Nephron progenitor cell (in vitro differentiated cells): ENCODE data around the gene KDM6A.

ENCODE experiments used
- DNase-seq: peaks from one replicate; pipeline ENCODE4 v3.0.0; 2021
- H3K27ac Mint-ChIP-seq: 2 replicates; pipeline ENCODE4 v1.8.0; 2021; ENCODE audit warnings: mild to moderate bottlenecking, moderate library complexity, mixed read lengths
- H3K27me3 Mint-ChIP-seq: 2 replicates; pipeline ENCODE4 v1.8.0; 2021; ENCODE audit warnings: mild to moderate bottlenecking, low read depth, mixed read lengths; ENCODE audit not compliant: poor library complexity
- H3K36me3 Mint-ChIP-seq: 2 replicates; pipeline ENCODE4 v1.8.0; 2021; ENCODE audit warnings: low read depth, mixed read lengths
- H3K4me1 Mint-ChIP-seq: 2 replicates; pipeline ENCODE4 v1.8.0; 2021; ENCODE audit warnings: mixed read lengths
- H3K4me3 Mint-ChIP-seq: 2 replicates; pipeline ENCODE4 v1.8.0; 2021; ENCODE audit warnings: mild to moderate bottlenecking, moderate library complexity, mixed read lengths
- H3K9me3 Mint-ChIP-seq: 2 replicates; pipeline ENCODE4 v1.8.0; 2021; ENCODE audit warnings: mild to moderate bottlenecking, moderate library complexity, mixed read lengths
- TF ChIP-seq, protein P1 (sequence below): fragments of 200-600 bp; sonication (generic); IDR thresholded peaks from 2 replicates; pipeline ENCODE4 v1.5.0; 2021; ENCODE audit warnings: antibody characterized with exemption

Gene KDM6A

GRCh38 chrX:44952329-44953027, 79.5 kb downstream of the KDM6A start:
- H3K4me3 Mint-ChIP-seq = peak overlapping the region; percentile 24
- no peak for DNase-seq
- H3K4me1 Mint-ChIP-seq = peaks cover 55% of the 10 kb centered on the region
- TF ChIP-seq, protein P1, sequence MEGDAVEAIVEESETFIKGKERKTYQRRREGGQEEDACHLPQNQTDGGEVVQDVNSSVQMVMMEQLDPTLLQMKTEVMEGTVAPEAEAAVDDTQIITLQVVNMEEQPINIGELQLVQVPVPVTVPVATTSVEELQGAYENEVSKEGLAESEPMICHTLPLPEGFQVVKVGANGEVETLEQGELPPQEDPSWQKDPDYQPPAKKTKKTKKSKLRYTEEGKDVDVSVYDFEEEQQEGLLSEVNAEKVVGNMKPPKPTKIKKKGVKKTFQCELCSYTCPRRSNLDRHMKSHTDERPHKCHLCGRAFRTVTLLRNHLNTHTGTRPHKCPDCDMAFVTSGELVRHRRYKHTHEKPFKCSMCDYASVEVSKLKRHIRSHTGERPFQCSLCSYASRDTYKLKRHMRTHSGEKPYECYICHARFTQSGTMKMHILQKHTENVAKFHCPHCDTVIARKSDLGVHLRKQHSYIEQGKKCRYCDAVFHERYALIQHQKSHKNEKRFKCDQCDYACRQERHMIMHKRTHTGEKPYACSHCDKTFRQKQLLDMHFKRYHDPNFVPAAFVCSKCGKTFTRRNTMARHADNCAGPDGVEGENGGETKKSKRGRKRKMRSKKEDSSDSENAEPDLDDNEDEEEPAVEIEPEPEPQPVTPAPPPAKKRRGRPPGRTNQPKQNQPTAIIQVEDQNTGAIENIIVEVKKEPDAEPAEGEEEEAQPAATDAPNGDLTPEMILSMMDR = no peak
- peaks cover 56% of the 10 kb centered on the region for H3K9me3 Mint-ChIP-seq
- no peak overlapping the region for H3K27ac Mint-ChIP-seq
- H3K36me3 Mint-ChIP-seq = peaks cover 10% of the 10 kb centered on the region
- peaks cover 3% of the 10 kb centered on the region for H3K27me3 Mint-ChIP-seq

DNA sequence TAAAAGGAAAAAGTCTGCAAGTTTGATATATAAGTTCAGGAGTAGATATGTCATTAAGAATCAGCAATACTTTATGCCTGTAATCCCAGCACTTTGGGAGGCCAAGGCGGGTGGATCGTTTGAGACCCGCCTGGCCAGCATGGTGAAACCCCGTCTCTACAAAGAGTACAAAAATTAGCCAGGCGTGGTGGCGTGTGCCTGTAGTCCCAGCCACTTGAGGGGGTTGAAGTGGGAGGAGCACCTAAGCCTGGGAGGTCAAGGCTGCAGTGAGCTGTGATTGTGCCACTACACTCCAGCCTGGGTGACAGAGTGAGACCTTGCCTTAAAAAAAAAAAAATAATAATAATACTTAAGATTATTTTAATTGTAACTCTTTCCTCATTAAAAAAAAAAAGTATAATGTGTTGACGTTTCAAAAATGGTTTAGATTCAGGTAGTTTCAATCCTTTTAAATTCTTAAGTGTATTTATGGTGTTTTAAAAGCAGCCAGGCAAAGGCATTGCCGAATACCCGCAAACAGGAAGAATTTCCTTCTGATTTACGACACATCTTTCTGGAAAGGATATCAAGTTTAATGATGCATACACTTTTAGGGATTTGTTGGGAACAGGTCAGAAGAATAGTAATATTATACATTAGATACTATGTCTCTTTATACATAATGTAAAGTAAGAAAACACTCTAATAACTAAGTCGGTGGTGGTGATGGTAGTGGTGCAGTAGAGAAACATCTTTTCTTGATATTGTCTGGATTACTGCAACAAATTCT, 80.9 kb downstream of the KDM6A start:
- H3K36me3 Mint-ChIP-seq = peaks cover 5% of the 10 kb centered on the region
- peaks cover 47% of the 10 kb centered on the region for H3K9me3 Mint-ChIP-seq
- H3K4me3 Mint-ChIP-seq = peak overlapping the region; percentile 36
- TF ChIP-seq, protein P1 = no peak
- peak; percentile 33 for DNase-seq
- H3K27ac Mint-ChIP-seq = peak overlapping the region; percentile 81
- H3K4me1 Mint-ChIP-seq = peaks cover 47% of the 10 kb centered on the region
- peaks cover 3% of the 10 kb centered on the region for H3K27me3 Mint-ChIP-seq

DNA sequence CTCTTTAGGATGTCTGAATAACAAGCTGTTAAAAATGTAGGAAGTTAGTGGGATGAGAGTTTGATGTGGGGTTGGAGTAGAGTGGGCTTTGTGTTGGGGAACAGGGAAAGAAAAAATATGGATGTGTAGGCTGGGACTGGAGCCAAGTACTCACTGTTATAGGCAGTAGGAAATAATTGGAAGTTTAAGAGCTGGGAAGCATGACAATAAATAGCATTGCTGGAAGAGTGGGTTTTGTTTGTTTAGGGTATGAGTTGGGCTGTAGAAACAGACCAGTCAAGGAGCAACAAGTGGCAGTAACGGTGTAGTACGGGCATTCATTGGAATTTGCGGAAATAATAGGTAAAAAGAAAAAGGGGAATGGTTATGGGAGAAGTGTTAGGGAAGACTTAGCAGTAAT, 81.6 kb downstream of the KDM6A start:
- no peak for DNase-seq
- peak overlapping the region; percentile 70 for H3K27ac Mint-ChIP-seq

GRCh38 chrX:44957848-44958247, 84.9 kb downstream of the KDM6A start:
- DNase-seq = no peak
- peaks cover 31% of the 10 kb centered on the region for H3K4me1 Mint-ChIP-seq
- TF ChIP-seq, protein P1 = no peak
- H3K36me3 Mint-ChIP-seq = peaks cover 18% of the 10 kb centered on the region
- H3K9me3 Mint-ChIP-seq = peaks cover 35% of the 10 kb centered on the region
- H3K27ac Mint-ChIP-seq = no peak overlapping the region
- no peak overlapping the region for H3K4me3 Mint-ChIP-seq
- peaks cover 3% of the 10 kb centered on the region for H3K27me3 Mint-ChIP-seq

More for the DNA sequence above, 81.6 kb downstream of the KDM6A start:
- TF ChIP-seq, protein P1 = no peak
- Mint-ChIP-seq H3K4me1 (peaks cover 47% of the 10 kb centered on the region), H3K27me3 (peaks cover 3% of the 10 kb centered on the region), H3K36me3 (peaks cover 5% of the 10 kb centered on the region), H3K4me3 (peak overlapping the region; percentile 36), H3K9me3 (peaks cover 47% of the 10 kb centered on the region)

DNA sequence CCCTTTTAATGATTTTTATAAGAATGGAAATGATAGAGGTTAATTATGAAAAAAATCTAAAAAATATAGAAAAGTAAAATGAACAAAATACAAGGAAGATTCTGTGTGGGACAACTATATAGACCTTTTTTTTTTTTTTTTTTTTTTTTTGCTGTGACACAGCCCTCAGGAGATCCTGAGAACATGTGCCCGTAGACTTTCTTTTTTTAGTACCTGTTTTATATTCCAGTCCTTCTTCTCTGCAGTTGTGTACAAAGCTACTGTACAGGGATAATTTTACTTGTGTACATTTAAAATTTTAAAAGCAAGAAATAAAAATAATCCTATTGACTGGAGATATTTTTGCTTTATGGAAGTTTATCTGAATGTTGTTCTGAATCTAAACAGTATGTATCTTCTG, 85.5 kb downstream of the KDM6A start:
- peaks cover 36% of the 10 kb centered on the region for H3K9me3 Mint-ChIP-seq
- H3K27me3 Mint-ChIP-seq = peaks cover 3% of the 10 kb centered on the region
- no peak overlapping the region for H3K4me3 Mint-ChIP-seq
- H3K4me1 Mint-ChIP-seq = peaks cover 25% of the 10 kb centered on the region
- TF ChIP-seq, protein P1 = no peak
- DNase-seq = no peak
- peaks cover 25% of the 10 kb centered on the region for H3K36me3 Mint-ChIP-seq
- no peak overlapping the region for H3K27ac Mint-ChIP-seq
